GM10248 (cell line): ENCODE results near the gene OCEL1.

Experiments used
- CTCF ChIA-PET: fragments of 300-600 bp; sonication (Branson Sonifier 250); formaldehyde crosslinking; extraction: SDS; loops from one replicate; lab custom pipeline; 2021; ENCODE audit warnings: antibody characterized with exemption; lab: Yijun Ruan, JAX
- POLR2A ChIA-PET: fragments of 350-650 bp; sonication (Branson Sonifier 250); formaldehyde crosslinking; extraction: SDS; loops from one replicate; lab custom pipeline; 2020; ENCODE audit warnings: antibody characterized with exemption; lab: Yijun Ruan, JAX
- DNase-seq: peaks from one replicate; pipeline ENCODE4 v3.0.0; 2012; ENCODE audit errors: extremely low spot score
- TF ChIP-seq, protein P1 (sequence below): IDR thresholded peaks from 2 replicates; pipeline ENCODE4 v1.5.1; 2012; ENCODE audit warnings: mild to moderate bottlenecking, low read depth; ENCODE audit errors: extremely low read depth, missing control alignments, control extremely low read depth

Gene OCEL1

DNA sequence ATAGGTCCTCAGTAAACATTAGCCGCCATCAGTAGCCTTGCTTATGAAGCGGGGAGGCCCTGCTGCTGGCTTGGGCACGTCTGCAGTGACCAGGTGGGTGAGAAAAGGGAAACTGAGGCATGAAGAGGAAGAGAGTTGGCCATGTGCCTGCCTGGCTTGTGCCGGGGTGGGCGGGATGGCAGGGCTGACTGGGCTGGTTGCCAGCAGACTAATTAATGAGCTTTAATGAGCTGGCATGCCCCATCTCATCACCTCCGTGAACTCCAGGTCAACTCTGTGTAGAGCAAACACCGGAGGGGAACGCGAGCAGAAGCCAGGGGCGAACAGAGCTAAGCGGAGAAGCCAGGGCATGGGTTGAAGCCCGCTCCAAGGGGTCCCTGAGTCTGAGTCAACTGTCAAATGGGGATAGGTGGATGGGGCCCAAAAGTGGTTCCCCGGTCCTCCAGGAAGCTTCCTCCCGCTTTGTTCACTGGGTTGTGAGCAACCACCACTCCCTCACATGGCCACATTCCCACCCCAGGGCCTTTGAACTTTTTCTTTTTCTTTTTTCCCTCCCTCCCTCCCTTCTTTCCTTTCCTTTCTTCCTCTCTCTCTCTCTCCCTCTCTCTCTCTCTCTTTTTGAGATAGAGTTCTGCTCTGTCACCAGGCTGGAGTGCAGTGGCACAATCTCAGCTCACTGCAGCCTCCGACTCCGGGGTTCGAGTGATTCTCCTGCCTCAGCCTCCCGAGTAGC, 11.0 kb downstream of the OCEL1 start:
- DNase-seq = no peak
- TF ChIP-seq, protein P1, sequence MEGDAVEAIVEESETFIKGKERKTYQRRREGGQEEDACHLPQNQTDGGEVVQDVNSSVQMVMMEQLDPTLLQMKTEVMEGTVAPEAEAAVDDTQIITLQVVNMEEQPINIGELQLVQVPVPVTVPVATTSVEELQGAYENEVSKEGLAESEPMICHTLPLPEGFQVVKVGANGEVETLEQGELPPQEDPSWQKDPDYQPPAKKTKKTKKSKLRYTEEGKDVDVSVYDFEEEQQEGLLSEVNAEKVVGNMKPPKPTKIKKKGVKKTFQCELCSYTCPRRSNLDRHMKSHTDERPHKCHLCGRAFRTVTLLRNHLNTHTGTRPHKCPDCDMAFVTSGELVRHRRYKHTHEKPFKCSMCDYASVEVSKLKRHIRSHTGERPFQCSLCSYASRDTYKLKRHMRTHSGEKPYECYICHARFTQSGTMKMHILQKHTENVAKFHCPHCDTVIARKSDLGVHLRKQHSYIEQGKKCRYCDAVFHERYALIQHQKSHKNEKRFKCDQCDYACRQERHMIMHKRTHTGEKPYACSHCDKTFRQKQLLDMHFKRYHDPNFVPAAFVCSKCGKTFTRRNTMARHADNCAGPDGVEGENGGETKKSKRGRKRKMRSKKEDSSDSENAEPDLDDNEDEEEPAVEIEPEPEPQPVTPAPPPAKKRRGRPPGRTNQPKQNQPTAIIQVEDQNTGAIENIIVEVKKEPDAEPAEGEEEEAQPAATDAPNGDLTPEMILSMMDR = no peak
- ChIA-PET POLR2A (no interaction called here), CTCF (interaction anchor here (1.2 to 3.6 kb wide), 5 partner anchors 11 to 23 kb away, joined by 3 to 13 read pairs (median 4); no protein-coding TSS in a partner anchor)

DNA sequence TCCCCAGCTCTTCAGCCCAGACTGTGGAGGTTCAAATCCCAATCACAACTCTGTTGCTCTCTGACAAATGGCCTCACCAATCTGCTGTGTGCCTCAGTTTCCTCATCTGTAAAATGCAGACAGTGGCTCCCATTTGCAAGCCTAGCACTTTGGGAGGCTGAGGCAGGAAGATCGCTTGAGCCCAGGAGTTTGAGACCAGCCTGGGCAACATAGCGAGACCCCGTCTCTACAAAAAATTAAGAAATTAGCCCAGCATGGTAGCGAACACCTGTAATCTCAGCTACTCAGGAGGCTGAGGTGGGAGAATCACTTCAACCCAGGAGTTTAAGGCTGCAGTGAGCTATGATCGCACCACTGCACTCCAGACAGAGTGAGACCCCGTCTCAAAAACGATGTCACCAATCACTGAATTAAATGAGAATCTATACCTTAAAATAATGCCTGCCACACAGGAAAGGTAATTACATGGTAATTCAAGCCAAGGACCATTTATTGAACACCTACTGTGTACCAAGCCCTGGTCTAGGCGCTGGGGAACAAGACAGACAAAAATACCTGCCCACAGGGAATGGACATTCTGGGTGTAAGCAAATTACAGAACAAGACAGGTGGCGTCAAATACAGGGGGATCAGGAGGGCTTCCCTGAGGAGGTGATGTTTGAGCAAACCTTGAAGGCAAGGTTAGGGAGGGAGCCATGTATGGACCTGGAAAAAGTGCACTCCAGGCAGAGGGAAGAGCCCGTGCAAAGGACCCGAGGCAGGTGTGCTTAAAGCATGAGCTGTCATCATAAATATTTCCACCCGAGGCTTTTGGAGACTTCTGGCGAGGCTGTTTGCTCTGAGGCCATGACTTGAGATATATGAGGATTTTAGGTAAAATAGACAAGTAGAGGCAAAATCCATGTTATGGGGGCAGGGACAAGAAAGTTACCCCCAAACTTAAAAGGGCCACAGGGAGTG, 12.0 kb downstream of the OCEL1 start:
- ChIA-PET POLR2A (no interaction called here), CTCF (interaction anchor here (1.2 to 1.4 kb wide), 3 partner anchors 12 to 22 kb away, joined by 3 read pairs; no protein-coding TSS in a partner anchor)
- DNase-seq = no peak
- TF ChIP-seq, protein P1 = no peak

GRCh38 chr19:17240062-17240752, 14.2 kb downstream of the OCEL1 start:
- DNase-seq = no peak
- CTCF ChIA-PET = interaction anchor here (0.7 to 2.0 kb wide), 3 partner anchors 19 to 167 kb away, joined by 3 to 5 read pairs (median 3); no protein-coding TSS in a partner anchor
- POLR2A ChIA-PET = no interaction called here
- TF ChIP-seq, protein P1 = no peak

DNA sequence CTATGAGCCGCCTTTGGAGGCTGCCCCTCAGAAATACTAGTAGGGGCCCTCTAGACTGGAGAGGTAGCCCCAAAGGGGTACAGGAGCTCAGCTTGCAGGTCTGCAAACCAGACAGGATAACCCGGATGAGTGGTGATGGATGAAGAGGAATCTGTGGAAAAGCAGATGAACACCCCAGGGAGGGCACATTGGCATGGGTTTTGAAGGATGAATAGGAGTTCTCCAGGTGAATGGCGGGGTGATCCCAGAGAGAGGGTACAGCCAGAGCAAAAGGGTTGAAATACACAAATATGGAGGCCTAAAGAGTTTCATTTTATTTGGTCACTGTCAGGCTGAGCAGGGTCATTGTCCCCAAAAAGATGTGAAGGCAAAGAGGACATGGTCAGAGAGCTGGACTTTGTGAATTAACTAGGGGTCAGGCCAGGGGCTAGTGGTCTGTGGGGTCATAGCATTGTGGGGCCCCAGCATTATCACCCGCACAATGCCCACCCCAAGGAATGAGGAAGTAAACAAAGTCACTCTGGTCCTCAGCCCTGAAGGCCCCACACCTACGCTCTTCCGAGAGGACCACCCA, 14.9 kb downstream of the OCEL1 start:
- ChIA-PET POLR2A (interaction anchor here (0.6 kb wide), 1 partner anchor 14 kb away, joined by 4 read pairs; no protein-coding TSS in a partner anchor), CTCF (interaction anchor here (2.0 kb wide), 1 partner anchor 18 kb away, joined by 5 read pairs; no protein-coding TSS in a partner anchor)

DNA sequence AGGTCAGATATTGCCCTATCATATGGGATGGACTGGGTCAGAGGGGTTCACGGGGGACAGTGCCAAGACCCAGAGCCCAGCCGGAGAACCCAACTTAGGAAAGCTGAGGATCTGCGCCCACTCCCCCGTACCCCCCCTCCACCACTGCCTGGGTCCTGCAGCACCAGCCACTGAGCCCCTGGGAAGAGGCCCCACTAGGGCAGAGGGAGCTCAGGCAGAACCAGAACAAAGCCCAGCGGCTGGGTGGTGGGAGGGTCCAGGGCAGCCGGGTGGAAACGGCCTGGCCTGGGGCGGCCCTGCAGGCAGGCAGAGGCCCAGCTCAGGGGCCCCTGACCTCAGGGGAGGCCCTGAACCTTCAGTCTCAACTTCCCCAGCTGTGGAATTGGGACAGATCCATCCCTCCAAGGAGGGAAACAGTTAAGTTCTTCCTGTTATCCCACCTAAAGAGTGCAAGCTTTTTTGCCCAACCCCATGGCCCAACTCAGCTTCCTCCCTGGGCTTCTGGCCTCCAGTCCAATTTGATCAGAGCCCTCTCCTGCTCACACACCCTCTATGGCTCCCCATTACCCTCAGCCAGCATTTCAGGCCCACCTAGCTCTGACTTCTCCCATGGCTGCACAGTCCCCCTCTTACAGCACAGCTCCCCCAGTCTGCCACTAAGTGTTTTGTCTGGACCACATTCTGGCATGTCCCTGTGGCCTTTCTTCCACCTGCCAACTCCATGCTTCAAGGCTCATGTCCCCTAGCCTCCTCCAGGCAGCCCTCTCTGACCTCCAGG, 16.6 kb downstream of the OCEL1 start:
- TF ChIP-seq, protein P1 = no peak
- no peak for DNase-seq
- ChIA-PET POLR2A (interaction anchor here (0.6 to 1.6 kb wide), 3 partner anchors 21 to 59 kb away, joined by 3 to 6 read pairs (median 3); partner anchors contain the start of gene BABAM1), CTCF (interaction anchor here (1.2 to 3.3 kb wide), 3 partner anchors 16 to 19 kb away, joined by 3 to 23 read pairs (median 4); partner anchors contain the start of gene OCEL1)

More for the DNA sequence above, 14.9 kb downstream of the OCEL1 start:
- TF ChIP-seq, protein P1 = no peak
- no peak for DNase-seq
